Adrenal gland (tissue), 5 donors: Measurements from ENCODE around the gene SLC12A6.

Source experiments
- CTCF ChIP-seq, 6 experiments: fragments of 450-650 bp in 4 of 6; fragments of 200-600 bp in 2 of 6; sonication (generic) in 1 of 6; IDR thresholded peaks; 1 replicate in 5 of 6; 2 replicates in 1 of 6; pipeline versions ENCODE4 v1.5.1 to v1.8.0; 2016 to 2021; ENCODE audit warnings: antibody characterized with exemption in 6 of 6, mild to moderate bottlenecking in 2 of 6, moderate library complexity in 1 of 6
- POLR2A ChIP-seq, 2 donors: fragments of 450-650 bp; IDR thresholded peaks; one replicate each; pipeline ENCODE4 v1.6.1; 2017; ENCODE audit warnings: antibody characterized with exemption in 2 of 2, mild to moderate bottlenecking in 2 of 2, moderate library complexity in 1 of 2
- donor health status: DM: no; HTN: no; CAD: no.

GRCh38 chr15:34209421-34210282 is 127.9 kb downstream of the SLC12A6 start, which contains the start of gene KATNBL1:
- TF ChIP-seq CTCF (IDR thresholded peaks at IDR 0.05) (peak; percentile 85 to 97 (median 94)), POLR2A (IDR thresholded peaks at IDR 0.05) (peak; percentile 81 to 93)
